ENCODE results near the gene LYL1. TPM values are rescaled to one million over a fixed set of nuclear protein-coding genes. Genes with fewer than 3 reads are reported as not detected.

LYL1 gene
- total and polyA plus RNA-seq, 2 of the 13 experiments (the other 11 are each of a cell fraction or from before 2014, with no cell fraction given): 0.75 to 0.92 TPM

GRCh38 chr19:13128583-13128982, 25.9 kb upstream of the LYL1 start (continued):
- peak; percentile 88 for TF ChIP-seq PAXIP1 (CRISPR knock-in tag; conservative IDR thresholded peaks at IDR 0.05)
- no peak for TF ChIP-seq ZNF790 (CRISPR knock-in tag; IDR thresholded peaks at IDR 0.05; ENCODE audit: borderline replicate concordance)
- TF ChIP-seq ELF3 (CRISPR knock-in tag; IDR thresholded peaks at IDR 0.05): no peak
- TF ChIP-seq, protein P1, sequence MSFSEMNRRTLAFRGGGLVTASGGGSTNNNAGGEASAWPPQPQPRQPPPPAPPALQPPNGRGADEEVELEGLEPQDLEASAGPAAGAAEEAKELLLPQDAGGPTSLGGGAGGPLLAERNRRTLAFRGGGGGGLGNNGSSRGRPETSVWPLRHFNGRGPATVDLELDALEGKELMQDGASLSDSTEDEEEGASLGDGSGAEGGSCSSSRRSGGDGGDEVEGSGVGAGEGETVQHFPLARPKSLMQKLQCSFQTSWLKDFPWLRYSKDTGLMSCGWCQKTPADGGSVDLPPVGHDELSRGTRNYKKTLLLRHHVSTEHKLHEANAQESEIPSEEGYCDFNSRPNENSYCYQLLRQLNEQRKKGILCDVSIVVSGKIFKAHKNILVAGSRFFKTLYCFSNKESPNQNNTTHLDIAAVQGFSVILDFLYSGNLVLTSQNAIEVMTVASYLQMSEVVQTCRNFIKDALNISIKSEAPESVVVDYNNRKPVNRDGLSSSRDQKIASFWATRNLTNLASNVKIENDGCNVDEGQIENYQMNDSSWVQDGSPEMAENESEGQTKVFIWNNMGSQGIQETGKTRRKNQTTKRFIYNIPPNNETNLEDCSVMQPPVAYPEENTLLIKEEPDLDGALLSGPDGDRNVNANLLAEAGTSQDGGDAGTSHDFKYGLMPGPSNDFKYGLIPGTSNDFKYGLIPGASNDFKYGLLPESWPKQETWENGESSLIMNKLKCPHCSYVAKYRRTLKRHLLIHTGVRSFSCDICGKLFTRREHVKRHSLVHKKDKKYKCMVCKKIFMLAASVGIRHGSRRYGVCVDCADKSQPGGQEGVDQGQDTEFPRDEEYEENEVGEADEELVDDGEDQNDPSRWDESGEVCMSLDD (CRISPR knock-in tag; IDR thresholded peaks at IDR 0.05; ENCODE audit: borderline replicate concordance): peak; percentile 99
- no peak for TF ChIP-seq ZNF326 (CRISPR knock-in tag; IDR thresholded peaks at IDR 0.05; ENCODE audit: borderline replicate concordance)
- TF ChIP-seq MYC (CRISPR knock-in tag; IDR thresholded peaks at IDR 0.05; ENCODE audit: borderline replicate concordance): peak; percentile 34; the same call in 1 of the 2 replicates
- TF ChIP-seq ARID4A (CRISPR knock-in tag; IDR thresholded peaks at IDR 0.05; ENCODE audit: borderline replicate concordance): peak; percentile 77; the same call in 1 of the 2 replicates
- peak; percentile 94 for TF ChIP-seq HNF4A (CRISPR knock-in tag; IDR thresholded peaks at IDR 0.05)
- TF ChIP-seq MIER3 (CRISPR knock-in tag; IDR thresholded peaks at IDR 0.05; ENCODE audit: borderline replicate concordance): peak; percentile 52; the same call in 1 of the 2 replicates
- TF ChIP-seq SIX1 (CRISPR knock-in tag; IDR thresholded peaks at IDR 0.05; ENCODE audit: borderline replicate concordance): no peak
- TF ChIP-seq GRHL1 (CRISPR knock-in tag; conservative IDR thresholded peaks at IDR 0.05): no peak
- TF ChIP-seq RFXANK (CRISPR knock-in tag; IDR thresholded peaks at IDR 0.05): no peak
- no peak for TF ChIP-seq DNMT1 (CRISPR knock-in tag; IDR thresholded peaks at IDR 0.05)
- TF ChIP-seq NFIC (IDR thresholded peaks at IDR 0.05; ENCODE audit: low read length): no peak
- TF ChIP-seq, protein P2, sequence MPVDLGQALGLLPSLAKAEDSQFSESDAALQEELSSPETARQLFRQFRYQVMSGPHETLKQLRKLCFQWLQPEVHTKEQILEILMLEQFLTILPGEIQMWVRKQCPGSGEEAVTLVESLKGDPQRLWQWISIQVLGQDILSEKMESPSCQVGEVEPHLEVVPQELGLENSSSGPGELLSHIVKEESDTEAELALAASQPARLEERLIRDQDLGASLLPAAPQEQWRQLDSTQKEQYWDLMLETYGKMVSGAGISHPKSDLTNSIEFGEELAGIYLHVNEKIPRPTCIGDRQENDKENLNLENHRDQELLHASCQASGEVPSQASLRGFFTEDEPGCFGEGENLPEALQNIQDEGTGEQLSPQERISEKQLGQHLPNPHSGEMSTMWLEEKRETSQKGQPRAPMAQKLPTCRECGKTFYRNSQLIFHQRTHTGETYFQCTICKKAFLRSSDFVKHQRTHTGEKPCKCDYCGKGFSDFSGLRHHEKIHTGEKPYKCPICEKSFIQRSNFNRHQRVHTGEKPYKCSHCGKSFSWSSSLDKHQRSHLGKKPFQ (CRISPR knock-in tag; IDR thresholded peaks at IDR 0.05; ENCODE audit: insufficient replicate concordance): no peak
